OCI-LY7 (cell line): ENCODE results near the gene MT1A.

ENCODE experiments used
- CTCF ChIP-seq: fragments of 200-600 bp; sonication (generic); conservative IDR thresholded peaks from 2 replicates; pipeline ENCODE4 v1.5.1; 2014; ENCODE audit warnings: mild to moderate bottlenecking, antibody characterized with exemption, low read length, moderate library complexity, mixed read lengths
- EZH2phosphoT487 ChIP-seq: fragments of 200-600 bp; sonication (generic); IDR thresholded peaks from 2 replicates; pipeline ENCODE4 v1.6.1; 2018; ENCODE audit warnings: low read depth, borderline replicate concordance, mild to moderate bottlenecking, mixed run types, antibody characterized with exemption, low read length, moderate library complexity, mixed read lengths

- no peak for TF ChIP-seq CTCF
- TF ChIP-seq EZH2phosphoT487, result no peak
Measured at GRCh38 chr16:56643833-56644232, 5.4 kb downstream of the MT1A start.
